ENCODE data around the gene ADRA1B.

DNA sequence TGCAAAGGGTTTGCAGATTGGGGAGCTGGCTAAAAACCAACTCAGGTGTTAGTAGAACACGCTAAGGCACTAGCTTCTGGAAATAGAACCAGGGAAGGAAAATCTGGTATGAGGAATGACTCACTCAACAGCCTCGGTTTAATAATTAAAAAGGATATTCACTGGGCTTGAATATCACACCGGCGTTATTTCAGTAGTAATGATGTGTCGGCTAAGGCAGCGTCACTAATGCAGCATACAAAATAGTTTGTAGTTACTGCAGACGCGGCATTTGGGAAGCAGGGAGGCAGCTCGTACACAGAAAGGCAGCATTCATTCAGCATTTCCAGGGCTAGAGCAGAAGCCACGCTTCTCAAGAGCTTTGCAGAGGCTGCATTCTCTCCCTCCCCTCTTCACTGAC is 1.7 kb downstream of the ADRA1B start:
- TF ChIP-seq MYC (IDR thresholded peaks at IDR 0.05; ENCODE audit: low read depth, low read length), result no peak
- TF ChIP-seq, protein P1, sequence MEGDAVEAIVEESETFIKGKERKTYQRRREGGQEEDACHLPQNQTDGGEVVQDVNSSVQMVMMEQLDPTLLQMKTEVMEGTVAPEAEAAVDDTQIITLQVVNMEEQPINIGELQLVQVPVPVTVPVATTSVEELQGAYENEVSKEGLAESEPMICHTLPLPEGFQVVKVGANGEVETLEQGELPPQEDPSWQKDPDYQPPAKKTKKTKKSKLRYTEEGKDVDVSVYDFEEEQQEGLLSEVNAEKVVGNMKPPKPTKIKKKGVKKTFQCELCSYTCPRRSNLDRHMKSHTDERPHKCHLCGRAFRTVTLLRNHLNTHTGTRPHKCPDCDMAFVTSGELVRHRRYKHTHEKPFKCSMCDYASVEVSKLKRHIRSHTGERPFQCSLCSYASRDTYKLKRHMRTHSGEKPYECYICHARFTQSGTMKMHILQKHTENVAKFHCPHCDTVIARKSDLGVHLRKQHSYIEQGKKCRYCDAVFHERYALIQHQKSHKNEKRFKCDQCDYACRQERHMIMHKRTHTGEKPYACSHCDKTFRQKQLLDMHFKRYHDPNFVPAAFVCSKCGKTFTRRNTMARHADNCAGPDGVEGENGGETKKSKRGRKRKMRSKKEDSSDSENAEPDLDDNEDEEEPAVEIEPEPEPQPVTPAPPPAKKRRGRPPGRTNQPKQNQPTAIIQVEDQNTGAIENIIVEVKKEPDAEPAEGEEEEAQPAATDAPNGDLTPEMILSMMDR (IDR thresholded peaks at IDR 0.05; ENCODE audit: extremely low read depth in 1 of 2, insufficient read depth in 1 of 2, low read depth in 1 of 2, low read length in 2 of 2), result no peak
